ENCODE data around the gene OGDH.

Gene OGDH

DNA sequence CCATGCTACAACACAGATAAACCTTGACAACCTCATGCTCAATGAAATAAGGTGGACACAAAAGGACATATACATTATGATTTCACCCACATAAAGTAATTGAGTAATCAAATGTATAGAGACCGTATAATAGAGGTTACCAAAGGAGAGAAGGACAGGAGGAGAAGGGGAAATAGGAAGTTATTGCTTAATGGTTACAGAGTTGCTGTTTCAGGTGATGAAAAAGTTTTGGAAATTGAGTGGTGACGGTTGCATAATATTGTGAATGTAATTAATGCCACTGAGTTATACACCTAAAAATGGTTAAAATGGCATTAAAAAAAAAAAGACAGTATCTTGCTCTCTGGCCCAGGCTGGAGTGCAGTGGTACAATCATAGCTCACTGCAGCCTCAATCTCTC is 1.5 kb upstream of the OGDH start:
- no peak overlapping the region for H3K4me3 ChIP-seq (ENCODE audit: low read depth, low read length, poor library complexity, severe bottlenecking)
- H3K27ac ChIP-seq (ENCODE audit: low read depth, low read length, poor library complexity, severe bottlenecking) = peak overlapping the region; percentile 33
- H3K4me1 ChIP-seq (ENCODE audit: insufficient read depth, low read length, severe bottlenecking) = peaks cover 73% of the 10 kb centered on the region
- H3K9me3 ChIP-seq (ENCODE audit: low read length) = peaks cover 3% of the 10 kb centered on the region; the same call in 1 of the 2 replicates
- 0 out of 2 replicates have a peak, but pooled peaks cover 4% of the 10 kb centered on the region for H3K36me3 ChIP-seq (ENCODE audit: insufficient read depth, low read length)
- H2AFZ ChIP-seq (ENCODE audit: low read length) = no peak overlapping the region
- no peaks in the 10 kb centered on the region; the same call in 1 of the 2 replicates for H3F3A ChIP-seq (ENCODE audit: insufficient read depth, low read length)
- H3K9ac ChIP-seq (ENCODE audit: low read length) = no peak overlapping the region
- H3K9me2 ChIP-seq (ENCODE audit: low read depth, low read length) = no peaks in the 10 kb centered on the region
- H3K79me2 ChIP-seq (ENCODE audit: insufficient read depth, low read length) = peaks cover 29% of the 10 kb centered on the region
- TF ChIP-seq, protein P1, sequence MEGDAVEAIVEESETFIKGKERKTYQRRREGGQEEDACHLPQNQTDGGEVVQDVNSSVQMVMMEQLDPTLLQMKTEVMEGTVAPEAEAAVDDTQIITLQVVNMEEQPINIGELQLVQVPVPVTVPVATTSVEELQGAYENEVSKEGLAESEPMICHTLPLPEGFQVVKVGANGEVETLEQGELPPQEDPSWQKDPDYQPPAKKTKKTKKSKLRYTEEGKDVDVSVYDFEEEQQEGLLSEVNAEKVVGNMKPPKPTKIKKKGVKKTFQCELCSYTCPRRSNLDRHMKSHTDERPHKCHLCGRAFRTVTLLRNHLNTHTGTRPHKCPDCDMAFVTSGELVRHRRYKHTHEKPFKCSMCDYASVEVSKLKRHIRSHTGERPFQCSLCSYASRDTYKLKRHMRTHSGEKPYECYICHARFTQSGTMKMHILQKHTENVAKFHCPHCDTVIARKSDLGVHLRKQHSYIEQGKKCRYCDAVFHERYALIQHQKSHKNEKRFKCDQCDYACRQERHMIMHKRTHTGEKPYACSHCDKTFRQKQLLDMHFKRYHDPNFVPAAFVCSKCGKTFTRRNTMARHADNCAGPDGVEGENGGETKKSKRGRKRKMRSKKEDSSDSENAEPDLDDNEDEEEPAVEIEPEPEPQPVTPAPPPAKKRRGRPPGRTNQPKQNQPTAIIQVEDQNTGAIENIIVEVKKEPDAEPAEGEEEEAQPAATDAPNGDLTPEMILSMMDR (IDR thresholded peaks at IDR 0.05; ENCODE audit: low read length) = no peak
- TF ChIP-seq EZH2 (IDR thresholded peaks at IDR 0.05; ENCODE audit: borderline replicate concordance, low read length) = no peak
- no peaks in the 10 kb centered on the region for H3K27me3 ChIP-seq (ENCODE audit: insufficient read depth, low read length)
- no peaks in the 10 kb centered on the region for H4K20me1 ChIP-seq (ENCODE audit: insufficient read depth, low read length)
- H3K4me2 ChIP-seq (ENCODE audit: low read length) = peak overlapping the region; percentile 82; the same call in 1 of the 2 replicates

DNA sequence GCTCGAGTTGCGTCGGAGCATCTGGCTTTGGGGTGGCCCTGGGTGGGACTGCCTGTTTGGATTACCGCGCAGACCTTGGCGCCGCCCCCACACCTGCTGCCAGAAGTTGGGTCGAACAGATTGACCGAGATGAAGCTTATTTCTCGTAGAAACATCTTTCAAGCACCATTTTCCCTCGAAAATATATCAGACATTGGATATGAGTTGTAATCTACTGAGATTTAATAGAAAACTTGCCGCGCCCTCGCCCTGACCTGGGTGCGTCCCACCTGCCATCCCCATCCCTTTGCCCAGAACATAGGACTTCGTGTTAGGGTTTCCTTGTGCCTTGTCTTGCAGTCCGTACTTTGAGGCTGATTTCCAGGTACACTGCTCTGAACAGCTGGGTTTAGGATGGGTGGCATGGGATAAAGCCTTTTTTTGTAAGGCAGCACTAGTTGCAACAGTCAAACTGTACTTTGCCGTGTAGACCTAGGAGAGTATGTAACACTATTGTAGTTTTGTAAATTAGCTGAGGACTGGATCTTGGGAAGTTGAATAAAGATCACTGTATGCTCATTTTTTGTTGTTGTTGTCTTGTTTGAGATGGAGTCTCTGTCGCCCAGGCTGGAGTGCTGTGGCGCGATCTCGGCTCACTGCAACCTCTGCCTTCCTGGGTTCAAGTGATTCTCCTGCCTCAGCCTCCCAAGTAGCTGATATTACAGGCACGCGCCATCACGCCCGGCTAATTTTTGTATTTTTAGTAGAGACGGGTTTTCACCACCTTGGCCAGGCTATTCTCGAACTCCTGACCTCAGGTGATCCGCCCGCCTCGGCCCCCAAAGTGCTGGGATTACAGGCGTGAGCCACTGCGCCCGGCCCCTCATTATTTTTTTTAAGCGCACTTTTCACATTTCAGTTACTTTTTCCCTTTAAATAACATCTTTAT is 978 bp downstream of the OGDH start:
- TF ChIP-seq, protein P1 (IDR thresholded peaks at IDR 0.05; ENCODE audit: low read length) = no peak
- TF ChIP-seq EZH2 (IDR thresholded peaks at IDR 0.05; ENCODE audit: borderline replicate concordance, low read length) = no peak
- Histone ChIP-seq H3K4me1 (ENCODE audit: insufficient read depth, low read length, severe bottlenecking) (peaks cover 63% of the 10 kb centered on the region), H4K20me1 (ENCODE audit: insufficient read depth, low read length) (no peaks in the 10 kb centered on the region), H3K4me3 (ENCODE audit: low read depth, low read length, poor library complexity, severe bottlenecking) (peak overlapping the region; percentile 69), H2AFZ (ENCODE audit: low read length) (no peak overlapping the region), H3F3A (ENCODE audit: insufficient read depth, low read length) (no peaks in the 10 kb centered on the region; the same call in 1 of the 2 replicates), H3K4me2 (ENCODE audit: low read length) (peak overlapping the region; percentile 82), H3K79me2 (ENCODE audit: insufficient read depth, low read length) (peaks cover 51% of the 10 kb centered on the region), H3K27ac (ENCODE audit: low read depth, low read length, poor library complexity, severe bottlenecking) (peak overlapping the region; percentile 80), H3K27me3 (ENCODE audit: insufficient read depth, low read length) (no peaks in the 10 kb centered on the region), H3K9ac (ENCODE audit: low read length) (peak overlapping the region; percentile 79), H3K9me2 (ENCODE audit: low read depth, low read length) (no peaks in the 10 kb centered on the region), H3K9me3 (ENCODE audit: low read length) (no peaks in the 10 kb centered on the region), H3K36me3 (ENCODE audit: insufficient read depth, low read length) (0 out of 2 replicates have a peak, but pooled peaks cover 4% of the 10 kb centered on the region)

DNA sequence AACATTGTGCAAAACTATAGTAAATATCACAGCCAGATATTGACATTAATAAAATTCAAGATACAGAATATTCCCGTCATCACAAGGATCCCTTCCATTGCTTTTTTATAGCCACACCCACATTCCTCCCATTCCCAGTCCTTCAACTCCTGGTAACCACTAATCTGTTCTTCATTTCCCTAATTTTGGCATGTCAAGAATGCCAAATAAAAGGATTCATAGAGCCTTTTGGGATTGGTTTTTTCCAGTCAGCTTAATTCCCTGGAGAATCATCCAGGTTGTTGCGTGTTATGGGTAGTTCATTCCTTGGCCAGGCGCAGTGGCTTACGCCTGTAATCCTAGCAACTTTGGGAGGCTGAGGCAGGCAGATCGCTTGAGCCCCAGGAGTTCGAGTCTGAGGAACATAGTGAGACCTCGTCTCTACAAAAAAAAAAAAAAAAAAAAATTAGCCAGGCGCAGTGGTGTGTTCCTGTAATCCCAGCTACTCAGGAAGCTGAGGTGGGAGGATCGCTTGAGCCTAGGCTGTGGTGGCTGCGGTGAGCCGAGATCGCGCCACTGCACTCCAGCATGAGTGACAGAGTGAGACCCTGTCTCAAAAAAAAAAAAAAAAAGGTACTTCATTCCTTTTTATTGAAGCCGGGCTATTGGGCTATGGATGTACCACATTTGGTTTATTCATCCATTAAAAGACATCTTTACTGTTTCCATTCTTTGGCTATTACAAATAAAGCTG is 2.7 kb downstream of the OGDH start:
- H3F3A ChIP-seq (ENCODE audit: insufficient read depth, low read length) = no peaks in the 10 kb centered on the region; the same call in 1 of the 2 replicates
- H3K79me2 ChIP-seq (ENCODE audit: insufficient read depth, low read length) = peaks cover 68% of the 10 kb centered on the region
- no peak overlapping the region for H3K4me3 ChIP-seq (ENCODE audit: low read depth, low read length, poor library complexity, severe bottlenecking)
- no peaks in the 10 kb centered on the region for H3K9me2 ChIP-seq (ENCODE audit: low read depth, low read length)
- peaks cover 63% of the 10 kb centered on the region for H3K4me1 ChIP-seq (ENCODE audit: insufficient read depth, low read length, severe bottlenecking)
- H3K27me3 ChIP-seq (ENCODE audit: insufficient read depth, low read length) = no peaks in the 10 kb centered on the region
- H3K9me3 ChIP-seq (ENCODE audit: low read length) = no peaks in the 10 kb centered on the region
- H3K27ac ChIP-seq (ENCODE audit: low read depth, low read length, poor library complexity, severe bottlenecking) = no peak overlapping the region
- no peak overlapping the region for H2AFZ ChIP-seq (ENCODE audit: low read length)
- 0 out of 2 replicates have a peak, but pooled peaks cover 4% of the 10 kb centered on the region for H3K36me3 ChIP-seq (ENCODE audit: insufficient read depth, low read length)
- no peak overlapping the region; the same call in 1 of the 2 replicates for H3K4me2 ChIP-seq (ENCODE audit: low read length)
- no peak overlapping the region for H3K9ac ChIP-seq (ENCODE audit: low read length)
- H4K20me1 ChIP-seq (ENCODE audit: insufficient read depth, low read length) = no peaks in the 10 kb centered on the region
- TF ChIP-seq EZH2 (IDR thresholded peaks at IDR 0.05; ENCODE audit: borderline replicate concordance, low read length) = no peak
- TF ChIP-seq, protein P1 (IDR thresholded peaks at IDR 0.05; ENCODE audit: low read length) = no peak

Data from OCI-LY1 (cell line).